BJ (cell line): Measurements from ENCODE around the gene NDUFA7. TPM values are rescaled to one million over a fixed set of nuclear protein-coding genes. Genes with fewer than 3 reads are reported as not detected.

Experiments
- CTCF ChIA-PET: fragments of 350-600 bp; formaldehyde crosslinking; extraction: SDS; loops from one replicate; lab custom pipeline; 2021; ENCODE audit warnings: antibody characterized with exemption, inconsistent platforms; lab: Yijun Ruan, JAX
- POLR2A ChIA-PET: fragments of 300-600 bp; sonication (Branson Sonifier 250); formaldehyde crosslinking; extraction: SDS; loops from one replicate; lab custom pipeline; 2021; ENCODE audit warnings: antibody characterized with exemption; lab: Charles Lee
- DNase-seq: peaks from one replicate; pipeline ENCODE4 v3.0.0-alpha.2; 2011; ENCODE audit warnings: low read depth
- H3K27me3 ChIP-seq: 2 replicates; pipeline ENCODE4 v1.6.0; 2011; ENCODE audit warnings: low read length; ENCODE audit not compliant: control insufficient read depth, insufficient read depth
- H3K36me3 ChIP-seq: 2 replicates; pipeline ENCODE4 v1.5.1; 2011; ENCODE audit warnings: low read length; ENCODE audit not compliant: control insufficient read depth, insufficient read depth
- H3K4me3 ChIP-seq: 2 replicates; pipeline ENCODE4 v1.5.1; 2011; ENCODE audit warnings: low read depth, mild to moderate bottlenecking, control low read depth, low read length
- polyA plus RNA-seq: library from polyadenylated mRNA; depleted of rRNA; stranded (reverse); fragments of >200 nt; gene quantifications from 2 replicates; pipeline ENCODE4 v1.2.3, GENCODE V29; 2011
- TF ChIP-seq, protein P1 (sequence below): IDR thresholded peaks from 2 replicates; pipeline ENCODE4 v1.5.1; 2011; ENCODE audit warnings: low read depth, mild to moderate bottlenecking, control low read depth, inconsistent platforms, low read length, moderate library complexity; ENCODE audit not compliant: insufficient read depth

NDUFA7 gene
- polyA plus RNA-seq, 1 experiment: 48.3 TPM

- TF ChIP-seq, protein P1, sequence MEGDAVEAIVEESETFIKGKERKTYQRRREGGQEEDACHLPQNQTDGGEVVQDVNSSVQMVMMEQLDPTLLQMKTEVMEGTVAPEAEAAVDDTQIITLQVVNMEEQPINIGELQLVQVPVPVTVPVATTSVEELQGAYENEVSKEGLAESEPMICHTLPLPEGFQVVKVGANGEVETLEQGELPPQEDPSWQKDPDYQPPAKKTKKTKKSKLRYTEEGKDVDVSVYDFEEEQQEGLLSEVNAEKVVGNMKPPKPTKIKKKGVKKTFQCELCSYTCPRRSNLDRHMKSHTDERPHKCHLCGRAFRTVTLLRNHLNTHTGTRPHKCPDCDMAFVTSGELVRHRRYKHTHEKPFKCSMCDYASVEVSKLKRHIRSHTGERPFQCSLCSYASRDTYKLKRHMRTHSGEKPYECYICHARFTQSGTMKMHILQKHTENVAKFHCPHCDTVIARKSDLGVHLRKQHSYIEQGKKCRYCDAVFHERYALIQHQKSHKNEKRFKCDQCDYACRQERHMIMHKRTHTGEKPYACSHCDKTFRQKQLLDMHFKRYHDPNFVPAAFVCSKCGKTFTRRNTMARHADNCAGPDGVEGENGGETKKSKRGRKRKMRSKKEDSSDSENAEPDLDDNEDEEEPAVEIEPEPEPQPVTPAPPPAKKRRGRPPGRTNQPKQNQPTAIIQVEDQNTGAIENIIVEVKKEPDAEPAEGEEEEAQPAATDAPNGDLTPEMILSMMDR: no peak
- H3K4me3 ChIP-seq: no peak overlapping the region
- no peaks in the 10 kb centered on the region for H3K27me3 ChIP-seq
- H3K36me3 ChIP-seq: peaks cover 3% of the 10 kb centered on the region
- no peak for DNase-seq
- CTCF ChIA-PET: interaction anchor here (1.4 to 2.1 kb wide), 2 partner anchors 12 to 31 kb away, joined by 6 to 14 read pairs; no protein-coding TSS in a partner anchor
- POLR2A ChIA-PET: no interaction called here
These were observed 45.0 kb upstream of the NDUFA7 start for GRCh38 chr19:8366121-8366581.

GRCh38 chr19:8363803-8364771, 42.9 kb upstream of the NDUFA7 start, which contains the start of gene ANGPTL4:
Gene ANGPTL4, plus strand, starts transcription at chr19:8364155. Its CDS starts 167 bp downstream, at chr19:8364322.
- TF ChIP-seq, protein P1: peak; percentile 54
- Histone ChIP-seq H3K36me3 (peaks cover 3% of the 10 kb centered on the region; the same call in 1 of the 2 replicates), H3K4me3 (peak within 1 kb of the TSS; percentile 64), H3K27me3 (no peaks in the 10 kb centered on the region)
- POLR2A ChIA-PET: no interaction called here
- no peak for DNase-seq
- CTCF ChIA-PET: interaction anchor here (1.4 to 4.6 kb wide), 3 partner anchors 11 to 214 kb away, joined by 4 to 32 read pairs (median 5); partner anchors contain the start of gene MYO1F

GRCh38 chr19:8361921-8362793, 41.0 kb upstream of the NDUFA7 start:
- peak; percentile 86 for DNase-seq
- ChIA-PET POLR2A (no interaction called here), CTCF (interaction anchor here (0.7 to 4.6 kb wide), 5 partner anchors 9 to 153 kb away, joined by 3 to 32 read pairs (median 3); partner anchors contain the start of gene MARCHF2)
- Histone ChIP-seq H3K4me3 (no peak overlapping the region), H3K36me3 (no peaks in the 10 kb centered on the region), H3K27me3 (no peaks in the 10 kb centered on the region)
- TF ChIP-seq, protein P1: no peak

DNA sequence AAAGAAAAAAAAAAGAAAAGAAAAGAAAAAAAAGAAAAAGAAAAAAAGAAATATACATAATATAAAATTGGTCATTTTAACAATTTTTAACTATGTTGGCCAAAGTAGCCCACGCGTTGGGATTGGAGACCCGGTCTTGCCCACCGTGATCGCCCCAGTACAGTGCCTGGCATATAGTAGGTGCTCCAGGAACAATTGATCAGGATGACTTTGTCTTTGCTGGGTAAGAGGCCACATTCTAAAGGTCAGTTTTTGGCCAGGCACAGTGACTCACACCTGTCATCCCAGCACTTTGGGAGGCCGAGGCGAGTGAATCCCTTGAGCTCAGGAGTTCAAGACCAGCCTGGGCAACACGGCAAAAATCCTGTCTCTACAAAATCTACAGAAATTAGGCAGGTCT, 39.0 kb upstream of the NDUFA7 start:
- H3K27me3 ChIP-seq: no peaks in the 10 kb centered on the region
- TF ChIP-seq, protein P1: no peak
- POLR2A ChIA-PET: no interaction called here
- no peaks in the 10 kb centered on the region for H3K36me3 ChIP-seq
- CTCF ChIA-PET: interaction anchor here (1.0 kb wide), 1 partner anchor 10 kb away, joined by 3 read pairs; no protein-coding TSS in a partner anchor
- H3K4me3 ChIP-seq: no peak overlapping the region
- no peak for DNase-seq
